Measurements from ENCODE around the gene WDR86.

DNA sequence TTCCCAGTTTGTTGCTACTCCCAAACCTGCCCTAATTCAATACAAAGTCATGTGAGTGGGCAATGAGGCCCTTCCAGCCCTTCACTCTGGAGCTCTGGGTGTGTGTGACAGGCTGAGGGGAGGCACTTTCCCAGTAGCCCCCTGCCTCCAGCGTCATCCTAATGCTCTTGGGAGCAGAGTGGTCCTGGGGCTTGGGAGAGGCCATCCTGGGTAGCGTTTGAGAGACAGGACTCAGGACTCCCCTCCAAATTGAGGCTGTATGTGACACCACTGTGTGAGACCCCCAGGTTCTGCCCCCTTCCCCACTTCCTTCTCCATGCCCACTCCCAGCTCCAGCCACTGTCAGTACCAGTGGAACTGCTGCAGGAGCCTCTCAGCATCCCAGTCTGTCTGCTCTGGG, 36.6 kb upstream of the WDR86 start:
- TF ChIP-seq, protein P1, sequence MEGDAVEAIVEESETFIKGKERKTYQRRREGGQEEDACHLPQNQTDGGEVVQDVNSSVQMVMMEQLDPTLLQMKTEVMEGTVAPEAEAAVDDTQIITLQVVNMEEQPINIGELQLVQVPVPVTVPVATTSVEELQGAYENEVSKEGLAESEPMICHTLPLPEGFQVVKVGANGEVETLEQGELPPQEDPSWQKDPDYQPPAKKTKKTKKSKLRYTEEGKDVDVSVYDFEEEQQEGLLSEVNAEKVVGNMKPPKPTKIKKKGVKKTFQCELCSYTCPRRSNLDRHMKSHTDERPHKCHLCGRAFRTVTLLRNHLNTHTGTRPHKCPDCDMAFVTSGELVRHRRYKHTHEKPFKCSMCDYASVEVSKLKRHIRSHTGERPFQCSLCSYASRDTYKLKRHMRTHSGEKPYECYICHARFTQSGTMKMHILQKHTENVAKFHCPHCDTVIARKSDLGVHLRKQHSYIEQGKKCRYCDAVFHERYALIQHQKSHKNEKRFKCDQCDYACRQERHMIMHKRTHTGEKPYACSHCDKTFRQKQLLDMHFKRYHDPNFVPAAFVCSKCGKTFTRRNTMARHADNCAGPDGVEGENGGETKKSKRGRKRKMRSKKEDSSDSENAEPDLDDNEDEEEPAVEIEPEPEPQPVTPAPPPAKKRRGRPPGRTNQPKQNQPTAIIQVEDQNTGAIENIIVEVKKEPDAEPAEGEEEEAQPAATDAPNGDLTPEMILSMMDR (IDR thresholded peaks at IDR 0.05; ENCODE audit: low read length): no peak
- no peak for TF ChIP-seq EZH2 (IDR thresholded peaks at IDR 0.05; ENCODE audit: borderline replicate concordance, low read length)
